GM18861 (cell line): ENCODE measurements around the gene CNIH4.
A peak's percentile ranks its signal among the peaks of the same experiment; 100 is the strongest.
"Not testable (repeated sequence)": the region's sequence is repeated elsewhere in the genome, so short reads cannot be mapped to it uniquely, and the experiment has no call there.

Source experiments
- ATAC-seq: cut with Tn5 transposase; IDR thresholded peaks from one replicate; pipeline ENCODE4 v1.9.1; 2021; ENCODE audit not compliant: unreplicated experiment

Gene CNIH4

GRCh38 chr1:224348137-224348536 lies 8.5 kb upstream of the CNIH4 start:
- no peak for ATAC-seq

GRCh38 chr1:224349716-224350115 lies 7.0 kb upstream of the CNIH4 start:
- ATAC-seq: not testable (repeated sequence)

GRCh38 chr1:224352436-224353085 lies 4.1 kb upstream of the CNIH4 start:
- ATAC-seq: not testable (repeated sequence)

GRCh38 chr1:224353975-224354925 lies 2.4 kb upstream of the CNIH4 start:
- no peak for ATAC-seq

- ATAC-seq: no peak
These were observed 996 bp downstream of the CNIH4 start for GRCh38 chr1:224357626-224358124.

GRCh38 chr1:224358237-224358636 lies 1.6 kb downstream of the CNIH4 start:
- ATAC-seq: no peak

GRCh38 chr1:224359207-224359606 lies 2.5 kb downstream of the CNIH4 start:
- ATAC-seq: no peak

GRCh38 chr1:224368409-224368808 lies 11.7 kb downstream of the CNIH4 start:
- ATAC-seq: peak; percentile 78

GRCh38 chr1:224373008-224373590 lies 16.4 kb downstream of the CNIH4 start:
- ATAC-seq: no peak

GRCh38 chr1:224375059-224375458 lies 18.4 kb downstream of the CNIH4 start:
- ATAC-seq: no peak

GRCh38 chr1:224377676-224378006 lies 21.0 kb downstream of the CNIH4 start:
- peak; percentile 52 for ATAC-seq

GRCh38 chr1:224378855-224379631 lies 22.4 kb downstream of the CNIH4 start:
- ATAC-seq: peak; percentile 44

- peak; percentile 50 for ATAC-seq
These were observed 23.3 kb downstream of the CNIH4 start for GRCh38 chr1:224380003-224380402.

GRCh38 chr1:224381880-224382548 lies 25.3 kb downstream of the CNIH4 start:
- no peak for ATAC-seq

GRCh38 chr1:224383218-224383617 lies 26.5 kb downstream of the CNIH4 start:
- no peak for ATAC-seq

- ATAC-seq: no peak
These were observed 30.7 kb downstream of the CNIH4 start for GRCh38 chr1:224387302-224387912.

- no peak for ATAC-seq
These were observed 31.3 kb downstream of the CNIH4 start for GRCh38 chr1:224387943-224388342.

GRCh38 chr1:224390517-224390916 lies 33.8 kb downstream of the CNIH4 start:
- no peak for ATAC-seq

GRCh38 chr1:224392411-224393249 lies 36.0 kb downstream of the CNIH4 start:
- no peak for ATAC-seq
